ENCODE measurements around the gene EPB41L1.
"Not testable (repeated sequence)": the region's sequence is repeated elsewhere in the genome, so short reads cannot be mapped to it uniquely, and the experiment has no call there.

The EPB41L1 gene

GRCh38 chr20:36126836-36127527 lies 27.6 kb upstream of the EPB41L1 start:
- DNase-seq = no peak

GRCh38 chr20:36128463-36129159 lies 25.9 kb upstream of the EPB41L1 start:
- DNase-seq = no peak

GRCh38 chr20:36129160-36129543 lies 25.4 kb upstream of the EPB41L1 start:
- DNase-seq = no peak

- no peak for DNase-seq
These were observed 24.1 kb upstream of the EPB41L1 start for GRCh38 chr20:36130390-36130789.

GRCh38 chr20:36132802-36133211 lies 21.7 kb upstream of the EPB41L1 start:
- no peak for DNase-seq

- DNase-seq = no peak
These were observed 20.7 kb upstream of the EPB41L1 start for GRCh38 chr20:36133821-36134220.

GRCh38 chr20:36135159-36135558 lies 19.4 kb upstream of the EPB41L1 start:
- DNase-seq = no peak

- no peak for DNase-seq
These were observed 18.7 kb upstream of the EPB41L1 start for GRCh38 chr20:36135821-36136220.

GRCh38 chr20:36137313-36137712 lies 17.2 kb upstream of the EPB41L1 start:
- DNase-seq = not testable (repeated sequence)

GRCh38 chr20:36141310-36141709 lies 13.2 kb upstream of the EPB41L1 start:
- DNase-seq = no peak

GRCh38 chr20:36144336-36144735 lies 10.2 kb upstream of the EPB41L1 start:
- DNase-seq = no peak

- no peak for DNase-seq
These were observed 8.4 kb upstream of the EPB41L1 start for GRCh38 chr20:36145877-36146707.

- no peak for DNase-seq
These were observed 6.8 kb upstream of the EPB41L1 start for GRCh38 chr20:36147690-36148089.

- no peak for DNase-seq
These were observed 6.1 kb upstream of the EPB41L1 start for GRCh38 chr20:36148439-36148838.

- DNase-seq = no peak
These were observed 5.5 kb upstream of the EPB41L1 start for GRCh38 chr20:36149012-36149411.

- no peak for DNase-seq
These were observed 5.1 kb upstream of the EPB41L1 start for GRCh38 chr20:36149469-36149868.

- no peak for DNase-seq
These were observed 4.1 kb upstream of the EPB41L1 start for GRCh38 chr20:36150489-36150846.

GRCh38 chr20:36150847-36151539 lies 3.5 kb upstream of the EPB41L1 start:
- DNase-seq = no peak

GRCh38 chr20:36152261-36152660 lies 2.3 kb upstream of the EPB41L1 start:
- DNase-seq = no peak

- DNase-seq = no peak
These were observed 1.3 kb upstream of the EPB41L1 start for GRCh38 chr20:36153204-36153603.

GRCh38 chr20:36153736-36154699 lies 522 bp upstream of the EPB41L1 start:
- DNase-seq = peak; percentile 47

- DNase-seq = no peak
These were observed 1.1 kb downstream of the EPB41L1 start for GRCh38 chr20:36155629-36155971.
